Vagina (tissue), 2 donors: ENCODE measurements around the gene TYMS. TPM values are rescaled to one million over a fixed set of nuclear protein-coding genes. Genes with fewer than 3 reads are reported as not detected.

ENCODE experiments used
- DNase-seq, 2 donors: peaks; one replicate each; pipeline ENCODE4 v3.0.0-alpha.2; 2017; ENCODE audit errors: extremely low spot score in 2 of 2
- H3K27ac ChIP-seq: fragments of 200-600 bp; sonication (generic); one replicate; pipeline ENCODE4 v1.5.1; 2019
- H3K27me3 ChIP-seq: fragments of 200-600 bp; sonication (generic); one replicate; pipeline ENCODE4 v1.5.1; 2019
- H3K36me3 ChIP-seq, 2 donors: fragments of 200-600 bp; sonication (generic); one replicate each; pipeline ENCODE4 v1.5.1; 2017 to 2019
- H3K4me1 ChIP-seq: fragments of 200-600 bp; sonication (generic); one replicate; pipeline ENCODE4 v1.5.1; 2019
- H3K4me3 ChIP-seq, 2 donors: fragments of 200-600 bp; sonication (generic); 1 replicate in 1 of 2; 2 replicates in 1 of 2; pipeline ENCODE4 v1.5.1; 2016 to 2019
- H3K9me3 ChIP-seq: fragments of 200-600 bp; sonication (generic); one replicate; pipeline ENCODE4 v1.5.1; 2019
- POLR2A ChIP-seq, 2 donors: fragments of 450-650 bp; IDR thresholded peaks; one replicate each; pipeline ENCODE4 v1.6.1; 2017; ENCODE audit warnings: antibody characterized with exemption in 2 of 2, mild to moderate bottlenecking in 2 of 2, moderate library complexity in 2 of 2
- POLR2AphosphoS5 ChIP-seq, 2 donors: sonication (generic); formaldehyde crosslinking; IDR thresholded peaks; one replicate each; pipeline ENCODE4 v1.9.0; 2017; ENCODE audit warnings: antibody characterized with exemption in 2 of 2, mild to moderate bottlenecking in 2 of 2, low read depth in 1 of 2; ENCODE audit not compliant: insufficient read depth in 1 of 2
- intact Hi-C: fragments of 100-400 bp; cut with DNase I; formaldehyde crosslinking; loops from one replicate; pipeline ENCODE4 v1.15.1; 2023
- total RNA-seq: library from RNA; depleted of rRNA; stranded (reverse); fragments of >200 nt; gene quantifications from one replicate; pipeline ENCODE4 v1.2.3, GENCODE V29; 2016
- TF ChIP-seq, protein P1 (sequence below), 3 experiments: fragments of 450-650 bp in 2 of 3; fragments of 200-600 bp in 1 of 3; sonication (generic) in 1 of 3; IDR thresholded peaks; one replicate each; pipeline ENCODE4 v1.5.1; 2017 to 2019; ENCODE audit warnings: antibody characterized with exemption in 3 of 3, mild to moderate bottlenecking in 2 of 3, moderate library complexity in 2 of 3

Gene TYMS
- total RNA-seq, 1 donor from 2014 or later = 11.3 TPM

GRCh38 chr18:627231-627630, 30.2 kb upstream of the TYMS start:
- DNase-seq = no peak
- Histone ChIP-seq H3K27ac (no peak overlapping the region), H3K9me3 (no peaks in the 10 kb centered on the region), H3K27me3 (no peaks in the 10 kb centered on the region), H3K36me3 (no peaks in the 10 kb centered on the region), H3K4me1 (no peaks in the 10 kb centered on the region), H3K4me3 (no peak overlapping the region)
- intact Hi-C loops = loop anchor here (10.0 kb wide), 1 partner anchor 208 kb away; no protein-coding TSS in a partner anchor
- TF ChIP-seq POLR2AphosphoS5 (IDR thresholded peaks at IDR 0.05; ENCODE audit: insufficient read depth in 1 of 2, low read depth in 1 of 2) (no peak), POLR2A (IDR thresholded peaks at IDR 0.05) (no peak)
- TF ChIP-seq, protein P1, sequence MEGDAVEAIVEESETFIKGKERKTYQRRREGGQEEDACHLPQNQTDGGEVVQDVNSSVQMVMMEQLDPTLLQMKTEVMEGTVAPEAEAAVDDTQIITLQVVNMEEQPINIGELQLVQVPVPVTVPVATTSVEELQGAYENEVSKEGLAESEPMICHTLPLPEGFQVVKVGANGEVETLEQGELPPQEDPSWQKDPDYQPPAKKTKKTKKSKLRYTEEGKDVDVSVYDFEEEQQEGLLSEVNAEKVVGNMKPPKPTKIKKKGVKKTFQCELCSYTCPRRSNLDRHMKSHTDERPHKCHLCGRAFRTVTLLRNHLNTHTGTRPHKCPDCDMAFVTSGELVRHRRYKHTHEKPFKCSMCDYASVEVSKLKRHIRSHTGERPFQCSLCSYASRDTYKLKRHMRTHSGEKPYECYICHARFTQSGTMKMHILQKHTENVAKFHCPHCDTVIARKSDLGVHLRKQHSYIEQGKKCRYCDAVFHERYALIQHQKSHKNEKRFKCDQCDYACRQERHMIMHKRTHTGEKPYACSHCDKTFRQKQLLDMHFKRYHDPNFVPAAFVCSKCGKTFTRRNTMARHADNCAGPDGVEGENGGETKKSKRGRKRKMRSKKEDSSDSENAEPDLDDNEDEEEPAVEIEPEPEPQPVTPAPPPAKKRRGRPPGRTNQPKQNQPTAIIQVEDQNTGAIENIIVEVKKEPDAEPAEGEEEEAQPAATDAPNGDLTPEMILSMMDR (IDR thresholded peaks at IDR 0.05) = no peak

DNA sequence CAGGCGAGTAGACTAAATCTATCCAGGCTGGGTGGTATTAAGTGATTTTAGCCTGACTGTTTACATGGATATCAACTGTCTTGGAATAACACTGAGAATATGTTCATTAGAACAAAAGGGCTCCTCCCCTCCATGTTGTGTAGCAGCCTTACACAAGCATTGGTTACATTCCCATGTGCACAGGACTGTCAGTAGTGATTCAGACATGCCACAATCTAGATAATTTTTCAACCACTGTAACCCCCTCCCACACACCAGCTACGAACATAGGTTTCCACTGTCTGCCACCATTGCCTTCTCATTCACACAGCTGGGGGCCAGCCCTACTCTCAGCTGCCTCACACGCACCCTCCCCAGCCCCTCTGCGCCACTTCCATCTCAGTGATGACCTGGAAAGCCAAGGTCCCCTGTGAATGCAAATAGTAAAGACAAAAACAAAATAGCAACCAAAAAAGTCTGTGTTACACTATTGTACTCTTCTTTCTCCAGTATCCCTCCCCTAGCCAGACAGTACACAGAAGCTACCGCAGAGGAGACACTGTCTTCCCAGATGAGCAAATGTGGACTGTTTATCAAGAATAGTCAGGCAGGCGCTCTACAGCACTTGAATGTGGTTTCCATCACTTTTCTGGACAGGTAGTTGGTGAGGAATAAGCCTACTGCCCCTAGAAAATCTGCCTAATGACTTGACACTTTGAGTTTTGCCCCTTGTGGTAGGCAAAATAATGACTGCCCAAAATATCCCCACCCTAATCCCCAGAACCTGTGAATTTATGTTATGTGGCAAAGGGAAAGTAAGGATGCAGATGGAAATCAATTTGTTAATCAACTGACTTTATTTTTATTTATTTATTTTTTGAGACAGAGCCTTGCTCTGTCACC, 27.9 kb upstream of the TYMS start:
- Histone ChIP-seq H3K36me3 (no peaks in the 10 kb centered on the region), H3K27me3 (no peaks in the 10 kb centered on the region), H3K4me3 (no peak overlapping the region), H3K27ac (no peak overlapping the region), H3K4me1 (no peaks in the 10 kb centered on the region), H3K9me3 (no peaks in the 10 kb centered on the region)
- DNase-seq = no peak
- intact Hi-C loops = loop anchor here (10.0 kb wide), 1 partner anchor 205 kb away; no protein-coding TSS in a partner anchor
- TF ChIP-seq POLR2A (IDR thresholded peaks at IDR 0.05) = no peak
- TF ChIP-seq, protein P1 (IDR thresholded peaks at IDR 0.05) = no peak
- TF ChIP-seq POLR2AphosphoS5 (IDR thresholded peaks at IDR 0.05; ENCODE audit: insufficient read depth in 1 of 2, low read depth in 1 of 2) = no peak

DNA sequence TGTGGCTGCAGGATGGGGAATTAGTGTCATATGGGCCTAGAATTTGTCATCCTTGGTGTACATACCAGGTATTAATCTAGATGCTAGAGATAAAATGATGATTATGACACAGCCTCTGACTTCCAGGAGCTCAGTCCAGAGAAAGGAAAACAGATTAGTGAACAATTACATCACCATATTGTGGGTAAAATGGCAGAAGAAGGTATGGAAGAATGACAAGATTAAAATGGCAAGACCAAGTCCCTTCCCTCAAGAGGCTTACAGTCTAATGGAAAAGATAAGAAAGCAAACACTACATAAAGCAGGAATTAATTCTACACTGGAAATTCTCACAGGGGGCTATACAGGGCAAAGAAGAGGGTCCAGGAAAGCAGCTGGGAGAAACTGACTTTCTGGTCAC, 25.9 kb upstream of the TYMS start:
- H3K4me3 ChIP-seq = no peak overlapping the region
- no peaks in the 10 kb centered on the region for H3K9me3 ChIP-seq
- TF ChIP-seq, protein P1 (IDR thresholded peaks at IDR 0.05) = no peak
- TF ChIP-seq POLR2A (IDR thresholded peaks at IDR 0.05) (no peak), POLR2AphosphoS5 (IDR thresholded peaks at IDR 0.05; ENCODE audit: insufficient read depth in 1 of 2, low read depth in 1 of 2) (no peak)
- H3K4me1 ChIP-seq = no peaks in the 10 kb centered on the region
- H3K27ac ChIP-seq = no peak overlapping the region
- no peak for DNase-seq
- intact Hi-C loops = no loop called here
- no peaks in the 10 kb centered on the region for H3K27me3 ChIP-seq
- no peaks in the 10 kb centered on the region for H3K36me3 ChIP-seq

DNA sequence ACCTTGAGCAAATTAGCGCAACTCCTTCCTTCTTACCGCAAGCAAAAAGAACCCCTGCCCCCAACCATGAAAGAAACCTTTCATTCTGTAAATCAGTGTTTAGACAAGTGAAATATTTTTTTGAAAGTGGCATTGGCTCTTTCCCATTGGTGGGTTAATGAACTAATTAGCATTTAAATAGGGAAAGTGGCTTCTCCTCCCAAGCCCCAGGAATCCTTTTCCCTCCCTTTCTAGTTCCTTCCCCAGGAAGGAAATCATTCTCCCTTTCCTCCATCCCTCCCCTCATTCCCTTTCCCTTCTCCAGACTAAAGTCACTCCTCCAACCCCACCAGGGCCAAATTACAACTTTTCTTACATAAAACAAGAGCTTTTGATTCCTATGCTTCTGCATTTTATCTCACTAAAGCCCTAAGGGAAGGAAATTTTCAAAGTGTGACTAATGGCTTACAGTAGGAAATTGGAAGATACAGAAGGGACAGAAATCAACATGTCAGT, 22.9 kb upstream of the TYMS start:
- Histone ChIP-seq H3K9me3 (no peaks in the 10 kb centered on the region), H3K4me1 (no peaks in the 10 kb centered on the region), H3K36me3 (no peaks in the 10 kb centered on the region), H3K27me3 (no peaks in the 10 kb centered on the region), H3K4me3 (no peak overlapping the region), H3K27ac (no peak overlapping the region)
- TF ChIP-seq, protein P1 (IDR thresholded peaks at IDR 0.05) = no peak
- no peak for TF ChIP-seq POLR2AphosphoS5 (IDR thresholded peaks at IDR 0.05; ENCODE audit: insufficient read depth in 1 of 2, low read depth in 1 of 2)
- no peak for TF ChIP-seq POLR2A (IDR thresholded peaks at IDR 0.05)
- intact Hi-C loops = no loop called here
- no peak for DNase-seq

- intact Hi-C loops = no loop called here
- Histone ChIP-seq H3K4me1 (no peaks in the 10 kb centered on the region), H3K27me3 (no peaks in the 10 kb centered on the region), H3K36me3 (no peaks in the 10 kb centered on the region), H3K4me3 (no peak overlapping the region), H3K9me3 (no peaks in the 10 kb centered on the region), H3K27ac (no peak overlapping the region)
- TF ChIP-seq, protein P1 (IDR thresholded peaks at IDR 0.05) = no peak
- no peak for TF ChIP-seq POLR2A (IDR thresholded peaks at IDR 0.05)
- no peak for TF ChIP-seq POLR2AphosphoS5 (IDR thresholded peaks at IDR 0.05; ENCODE audit: insufficient read depth in 1 of 2, low read depth in 1 of 2)
- DNase-seq = no peak
These were observed 22.3 kb upstream of the TYMS start for GRCh38 chr18:635171-635570.
